DMS 273 (cell line): ENCODE measurements around the gene YLPM1.

Experiments used
- DNase-seq: peaks from one replicate; lab custom pipeline; 2025; ENCODE audit not compliant: unreplicated experiment; lab: John Stamatoyannopoulos, UW

The YLPM1 gene

GRCh38 chr14:74841230-74842207 is 78.4 kb downstream of the YLPM1 start:
- no peak for DNase-seq

- DNase-seq: no peak
Observed at GRCh38 chr14:74843653-74844052, 80.5 kb downstream of the YLPM1 start.

- DNase-seq: no peak
Observed at GRCh38 chr14:74846168-74846567, 83.1 kb downstream of the YLPM1 start.

- no peak for DNase-seq
Observed at GRCh38 chr14:74846968-74847665, 84.0 kb downstream of the YLPM1 start.

- no peak for DNase-seq
Observed at GRCh38 chr14:74848768-74849167, 85.7 kb downstream of the YLPM1 start.

DNA sequence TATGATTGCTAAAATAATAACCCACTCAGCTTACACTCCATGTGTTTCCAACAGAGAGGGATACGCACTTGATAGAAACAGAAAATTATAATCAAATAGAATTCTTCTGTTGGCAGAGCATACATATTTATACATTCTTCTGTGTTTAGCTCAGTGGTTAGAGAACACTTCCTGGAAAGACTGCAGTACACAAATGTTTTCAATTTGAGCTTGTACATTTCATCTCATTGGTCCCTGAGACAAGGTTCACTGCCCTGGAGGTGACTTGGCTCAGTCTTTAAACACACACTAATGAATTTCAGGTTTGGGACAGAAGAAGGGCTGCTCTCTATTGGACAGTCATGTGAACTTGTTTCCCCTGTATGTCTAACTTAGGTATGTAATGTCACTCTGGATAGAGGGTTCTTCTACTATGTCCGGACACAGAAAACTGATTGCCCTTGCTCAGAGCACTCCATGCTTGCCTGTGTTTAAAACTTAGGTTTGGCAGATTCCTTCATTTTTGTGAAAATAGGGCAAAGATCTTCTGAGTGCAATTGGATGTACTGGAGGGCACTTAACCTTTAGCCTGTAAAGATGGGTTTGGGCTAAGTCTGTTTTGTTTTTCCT is 89.9 kb downstream of the YLPM1 start:
- no peak for DNase-seq

DNA sequence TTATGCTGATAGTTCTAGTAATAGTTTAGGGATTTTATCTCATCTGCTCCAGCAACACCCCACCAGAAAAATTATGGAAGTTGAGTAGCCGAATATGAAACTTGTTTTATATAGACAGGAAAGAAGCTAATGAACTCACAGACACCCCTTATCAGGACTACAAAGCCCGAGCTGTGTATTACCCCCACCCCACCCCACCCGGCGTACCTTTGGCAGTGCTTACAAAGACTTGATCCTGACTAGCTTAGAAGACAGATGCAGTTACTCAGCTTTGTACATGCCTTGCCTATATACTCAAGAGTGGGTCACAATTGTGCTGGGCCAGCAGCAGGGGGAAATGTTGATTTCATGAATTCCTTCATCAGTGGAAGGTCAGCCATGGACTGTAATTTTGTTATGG is 90.5 kb downstream of the YLPM1 start:
- no peak for DNase-seq

DNA sequence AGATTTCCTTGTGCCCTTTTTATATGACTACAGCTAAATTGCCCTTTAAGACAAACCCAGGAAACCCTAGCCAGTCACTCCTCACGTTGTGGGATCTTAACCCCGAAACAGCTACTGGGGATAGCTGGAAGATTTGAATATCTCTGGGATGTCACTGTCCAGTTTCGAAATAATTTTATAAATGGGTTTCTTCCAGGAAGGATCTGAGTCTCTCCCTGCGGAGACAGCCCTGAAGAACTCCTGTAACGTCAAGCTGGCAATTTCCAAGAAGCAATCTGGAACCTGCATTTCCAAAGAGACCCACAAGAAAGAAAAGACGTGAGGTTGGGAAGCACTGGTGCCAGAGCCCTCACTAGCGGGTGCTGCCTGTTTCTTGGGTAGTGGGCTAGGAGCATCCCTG is 91.9 kb downstream of the YLPM1 start:
- DNase-seq: no peak

DNA sequence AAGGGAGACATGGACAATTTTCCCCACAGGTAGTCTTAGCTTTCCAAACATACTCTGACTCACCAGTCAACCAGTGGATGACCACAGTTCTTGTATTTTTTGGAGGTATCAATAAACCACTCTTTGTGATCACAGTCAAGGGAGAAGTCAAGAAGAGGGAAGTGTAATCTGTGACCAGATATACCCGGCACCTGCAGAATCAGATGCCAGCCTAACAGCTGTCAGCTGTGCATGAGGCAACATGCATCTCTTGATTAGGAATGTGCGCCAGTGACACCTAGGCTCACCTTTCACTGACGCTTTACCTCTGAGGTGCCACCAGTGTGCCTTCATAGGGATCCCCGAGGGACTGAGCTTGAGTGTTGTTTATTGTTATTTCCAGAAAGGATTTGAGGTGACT is 92.8 kb downstream of the YLPM1 start:
- DNase-seq: no peak

DNA sequence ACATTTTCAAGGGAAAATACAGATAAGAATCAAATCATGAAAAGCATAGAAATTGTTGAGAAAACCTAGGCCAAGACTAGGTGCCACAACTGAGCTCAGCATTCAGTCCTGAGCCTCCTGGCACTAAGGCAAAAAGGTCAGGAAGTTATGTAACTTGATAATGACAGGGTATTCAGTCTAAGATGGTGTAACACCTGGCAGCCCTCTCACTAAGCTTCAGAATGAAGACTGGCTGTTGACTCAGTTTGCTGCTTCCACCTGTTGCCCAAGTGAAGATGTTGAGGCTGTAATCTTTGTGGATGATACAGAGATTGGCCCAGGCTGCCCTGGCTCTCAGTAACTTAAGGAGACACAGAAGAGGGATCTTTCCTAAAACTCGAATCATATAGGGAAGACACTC is 93.2 kb downstream of the YLPM1 start:
- DNase-seq: peak; percentile 18

DNA sequence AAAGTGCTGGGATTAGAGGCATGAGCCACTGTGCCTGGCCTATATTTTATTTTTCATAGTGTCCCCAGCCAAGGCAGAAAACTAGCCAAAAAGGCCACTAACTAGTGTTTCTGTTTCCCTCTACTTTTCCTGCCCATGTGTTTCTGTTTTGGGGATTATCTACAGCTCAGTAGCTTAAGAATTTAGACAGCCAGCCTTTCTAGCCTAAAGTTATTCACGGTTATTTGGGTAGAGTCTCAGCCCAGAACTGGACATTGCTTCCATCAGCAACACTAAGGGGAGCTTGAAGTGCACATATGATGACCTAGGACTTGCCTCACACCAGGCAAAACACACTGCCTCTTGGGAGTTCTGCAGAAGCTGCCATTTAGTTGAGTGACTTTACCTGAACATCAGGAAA is 94.9 kb downstream of the YLPM1 start:
- no peak for DNase-seq

DNA sequence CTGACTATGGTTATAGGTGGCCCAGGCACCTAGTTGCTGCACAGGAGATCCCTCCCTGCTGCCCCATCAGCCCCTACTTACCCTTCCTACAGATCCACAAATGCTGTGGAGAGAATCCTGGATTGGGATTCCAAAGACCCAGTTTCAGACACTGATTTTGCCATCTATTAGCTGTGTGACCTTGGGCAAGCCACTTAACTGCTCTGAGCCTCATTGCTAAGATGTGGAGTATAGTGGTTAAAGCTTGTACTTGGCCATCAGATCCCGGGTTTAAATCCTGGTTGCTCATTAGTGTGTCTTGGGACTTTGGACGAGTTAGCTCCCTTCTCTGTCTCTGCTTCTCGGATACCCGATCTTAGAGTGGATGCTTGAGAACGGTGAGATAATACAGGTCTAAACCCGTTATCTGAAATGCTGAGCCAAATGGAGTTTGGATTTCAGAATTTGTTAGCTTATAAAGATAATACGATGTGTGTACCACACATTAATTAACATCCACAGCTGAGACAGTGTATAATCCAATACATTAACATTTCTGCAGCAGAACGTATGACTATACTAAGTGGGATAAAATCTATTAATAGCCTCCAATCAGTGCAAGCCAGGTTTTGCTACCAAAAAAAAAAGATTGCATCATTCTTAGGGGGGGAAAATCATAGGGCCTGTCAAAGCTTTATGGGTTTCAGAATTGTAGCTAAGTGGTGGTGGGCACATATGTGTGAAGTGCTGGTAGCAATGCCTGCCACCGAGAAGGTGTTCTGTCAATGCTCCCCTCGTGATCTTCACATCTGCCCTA is 96.8 kb downstream of the YLPM1 start:
- no peak for DNase-seq

DNA sequence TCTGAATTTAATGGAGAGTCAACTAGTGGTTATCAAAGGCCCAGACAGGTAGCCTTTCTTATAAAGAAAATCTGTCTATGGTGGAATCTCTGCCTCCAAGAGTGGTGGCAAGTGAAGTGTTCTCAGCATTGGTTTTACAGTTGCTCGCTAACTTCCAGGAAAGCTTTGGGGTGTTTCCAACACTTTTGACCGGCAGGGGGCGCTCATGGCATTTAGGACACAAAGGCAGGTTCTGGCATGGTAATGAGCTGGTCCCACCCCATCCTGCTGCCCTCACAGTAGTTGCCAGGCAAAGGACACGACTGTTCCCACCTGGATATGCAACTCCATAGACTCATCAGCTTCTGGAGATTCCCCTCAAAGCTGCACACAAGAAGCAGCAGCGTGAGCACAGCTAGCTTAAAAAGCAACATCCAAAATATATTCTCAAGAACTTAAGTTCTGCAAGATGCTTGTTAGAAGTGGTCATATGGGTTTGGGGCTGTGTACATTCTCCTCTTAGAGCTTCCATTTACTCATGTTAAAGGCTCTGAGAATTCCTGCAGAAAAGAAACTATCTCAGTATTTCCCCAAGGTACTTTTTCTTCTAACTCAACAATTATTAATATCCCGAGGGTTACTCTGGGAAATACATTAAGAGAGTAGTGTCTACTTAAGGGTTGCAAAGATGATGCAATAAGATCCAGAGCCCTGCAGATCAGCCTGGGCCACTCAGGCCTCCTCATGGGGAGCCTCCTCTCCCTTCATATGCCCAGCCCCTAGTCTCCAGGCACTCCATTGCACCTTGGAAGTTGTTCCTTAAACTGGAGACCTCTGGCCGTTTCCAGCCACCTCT is 98.0 kb downstream of the YLPM1 start:
- DNase-seq: peak; percentile 95

- no peak for DNase-seq
Observed at GRCh38 chr14:74861734-74862090, 98.6 kb downstream of the YLPM1 start.

GRCh38 chr14:74863274-74863673 is 100.2 kb downstream of the YLPM1 start:
- DNase-seq: no peak

DNA sequence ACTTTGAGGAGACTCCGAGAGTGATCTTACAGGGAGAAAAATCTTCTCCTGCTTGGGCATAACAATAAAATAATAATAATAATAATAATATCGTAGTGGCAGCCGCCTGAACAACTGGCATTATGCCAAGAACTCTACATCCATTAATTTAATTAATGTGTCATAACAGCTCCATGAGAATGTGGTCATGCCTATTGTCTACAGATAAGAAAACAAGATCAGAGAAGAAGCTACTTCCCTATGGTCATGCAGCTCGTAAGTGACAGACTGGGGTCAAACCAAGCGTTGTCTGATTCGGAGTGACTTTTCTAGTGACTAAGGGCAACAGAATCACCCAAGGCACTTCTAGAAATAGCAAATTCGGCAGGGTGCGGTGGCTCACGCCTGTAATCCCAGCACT is 101.1 kb downstream of the YLPM1 start:
- no peak for DNase-seq

DNA sequence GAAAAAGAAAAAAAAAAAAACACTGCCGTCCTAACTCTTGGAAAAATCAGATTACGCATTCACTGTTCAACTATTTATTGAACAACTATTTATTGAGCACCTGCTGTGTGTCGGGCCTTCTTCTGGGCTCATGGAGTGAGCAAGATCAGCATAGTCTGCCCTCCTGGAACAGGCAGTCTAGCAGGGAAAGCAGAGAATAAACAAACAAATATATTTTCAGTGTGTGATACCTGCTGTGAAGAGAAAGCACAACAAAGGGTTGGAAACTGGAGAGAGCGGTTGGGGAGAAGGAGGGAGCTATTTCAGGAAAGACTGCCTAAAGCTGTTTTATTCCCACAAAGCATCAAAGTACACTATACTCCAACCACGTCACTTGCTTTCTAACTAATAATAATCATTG is 102.0 kb downstream of the YLPM1 start:
- DNase-seq: no peak

DNA sequence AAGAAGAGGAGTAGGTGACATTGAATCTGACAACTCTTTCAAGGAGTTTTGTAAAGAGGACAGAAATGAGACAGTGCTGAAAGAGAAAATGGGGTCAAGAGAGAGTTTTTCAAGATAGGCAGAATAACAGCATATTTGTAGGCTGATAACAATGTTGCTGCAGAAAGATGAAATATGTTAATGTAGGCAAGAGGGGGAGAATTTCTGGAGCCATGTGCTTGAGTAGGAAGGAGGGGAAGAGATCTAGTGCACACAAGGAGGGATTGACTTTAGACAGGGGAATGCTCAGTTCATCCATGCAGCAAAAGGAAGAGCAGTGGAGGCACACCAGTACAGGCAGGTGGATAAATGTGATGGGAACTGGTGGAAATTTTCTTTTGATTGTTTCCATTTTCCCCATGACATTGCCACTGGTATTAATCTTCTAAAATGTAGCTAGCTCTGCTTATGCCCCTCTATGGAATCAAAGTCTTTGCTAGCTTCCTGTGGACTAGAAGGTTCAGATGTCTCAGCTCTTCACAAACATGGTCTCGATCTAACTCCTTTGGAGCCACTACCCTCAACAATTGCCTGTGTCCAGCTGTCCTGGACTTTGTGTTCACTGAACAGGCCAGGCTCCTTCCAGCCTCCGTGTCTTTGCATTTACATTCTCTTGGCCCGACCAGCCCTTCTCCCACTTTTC is 103.7 kb downstream of the YLPM1 start:
- DNase-seq: no peak

DNA sequence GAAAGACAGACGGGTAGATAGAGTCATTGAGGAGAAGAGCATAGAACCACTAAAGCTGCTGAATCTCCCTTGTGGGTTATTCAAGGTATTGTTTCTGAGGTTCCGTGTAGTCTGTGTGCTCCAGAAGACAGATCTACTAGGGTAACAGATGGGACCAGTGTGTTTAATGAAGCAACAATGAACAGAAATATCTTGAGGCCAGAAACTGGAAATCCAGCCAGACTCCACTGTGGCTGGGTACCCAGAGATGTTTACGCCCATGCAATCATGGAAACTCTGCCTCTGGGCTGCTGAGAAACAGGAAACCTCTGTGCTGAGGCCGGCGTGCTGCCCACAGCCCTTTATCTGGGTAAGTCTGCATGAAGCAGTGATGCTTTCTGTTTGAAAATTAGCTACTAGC is 104.6 kb downstream of the YLPM1 start:
- DNase-seq: peak; percentile 54

DNA sequence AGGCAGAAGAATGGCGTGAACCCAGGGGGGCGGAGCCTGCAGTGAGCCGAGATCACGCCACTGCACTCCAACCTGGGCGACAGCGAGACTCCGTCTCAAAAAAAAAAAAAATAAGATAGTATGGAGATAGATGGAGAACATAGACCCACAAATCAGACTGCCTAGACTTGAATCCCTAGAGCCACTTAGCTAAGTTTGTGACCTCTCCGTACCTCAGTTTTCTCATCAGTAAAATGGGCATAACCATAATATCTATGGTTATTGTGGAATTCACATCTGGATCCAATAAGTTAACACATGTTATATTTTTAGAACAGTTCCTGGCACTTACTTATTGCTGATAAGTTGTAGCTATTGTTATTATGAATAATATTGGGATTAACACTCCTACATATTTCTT is 105.6 kb downstream of the YLPM1 start:
- no peak for DNase-seq
